H1 (cell line): ENCODE data around the gene PSMD5. TPM values are rescaled to one million over a fixed set of nuclear protein-coding genes. Genes with fewer than 3 reads are reported as not detected.
A peak's percentile ranks its signal among the peaks of the same experiment; 100 is the strongest.

Experiments
- CTCF ChIA-PET: fragments of 300-600 bp; sonication (Branson Sonifier 250); formaldehyde crosslinking; loops from one replicate; lab custom pipeline; 2021; ENCODE audit not compliant: partially characterized antibody; lab: Charles Lee
- POLR2A ChIA-PET: fragments of 300-600 bp; sonication (Branson Sonifier 250); formaldehyde crosslinking; loops from one replicate; lab custom pipeline; 2021; ENCODE audit warnings: inconsistent platforms; ENCODE audit not compliant: partially characterized antibody; lab: Charles Lee
- DNase-seq, 2 experiments: peaks; one replicate each; pipeline versions ENCODE4 v3.0.0 to v3.0.0-alpha.2; 2010 to 2022; ENCODE audit warnings: low spot score in 2 of 2, low read depth in 1 of 2, mixed read lengths in 1 of 2
- FAIRE-seq: peaks from 2 replicates; lab custom pipeline; 2011; peaks lifted over from hg19 to GRCh38; lab: Jason Lieb, UNC
- H2AFZ ChIP-seq: 2 replicates; pipeline ENCODE4 v1.8.1; 2012; ENCODE audit warnings: low read length, inconsistent platforms
- H2AK5ac ChIP-seq: 2 replicates; pipeline ENCODE4 v1.6.1; 2013; ENCODE audit warnings: low read depth, low read length
- H2BK120ac ChIP-seq: replicated peaks from 2 replicates; pipeline ENCODE3; 2013; ENCODE audit warnings: low read depth, low read length, inconsistent platforms
- H2BK12ac ChIP-seq: 2 replicates; pipeline ENCODE4 v1.6.1; 2013; ENCODE audit warnings: low read depth, low read length
- H2BK15ac ChIP-seq: 2 replicates; pipeline ENCODE4 v1.6.1; 2013; ENCODE audit warnings: low read length
- H2BK20ac ChIP-seq: 2 replicates; pipeline ENCODE4 v1.6.1; 2013; ENCODE audit warnings: low read length
- H2BK5ac ChIP-seq: 2 replicates; pipeline ENCODE4 v1.6.1; 2013; ENCODE audit warnings: low read depth, low read length
- H3K14ac ChIP-seq: 2 replicates; pipeline ENCODE4 v1.6.1; 2013; ENCODE audit warnings: inconsistent platforms; ENCODE audit not compliant: insufficient read length
- H3K18ac ChIP-seq: 2 replicates; pipeline ENCODE4 v1.6.1; 2013; ENCODE audit warnings: low read length; ENCODE audit errors: extremely low read depth
- H3K23ac ChIP-seq: 2 replicates; pipeline ENCODE4 v1.6.1; 2013; ENCODE audit warnings: inconsistent platforms; ENCODE audit not compliant: insufficient read length
- H3K23me2 ChIP-seq: 2 replicates; pipeline ENCODE4 v1.6.1; 2013; ENCODE audit warnings: low read depth, low read length
- H3K27ac ChIP-seq: 2 replicates; pipeline ENCODE4 v1.6.1; 2011; ENCODE audit warnings: low read depth, low read length, inconsistent platforms
- H3K27me3 ChIP-seq, 4 experiments: replicated peaks in 1 of 4; 1 replicate in 1 of 4; 2 replicates in 3 of 4; pipeline versions ENCODE4 v1.6.1 to v1.8.1; 2011 to 2013; ENCODE audit warnings: low read length in 3 of 4, mild to moderate bottlenecking in 3 of 4, inconsistent platforms in 2 of 4, mixed read lengths in 2 of 4, moderate library complexity in 1 of 4; ENCODE audit not compliant: control insufficient read depth in 3 of 4, insufficient read depth in 3 of 4; ENCODE audit errors: extremely low read depth in 1 of 4
- H3K36me3 ChIP-seq, 4 experiments: 2 replicates each; pipeline versions ENCODE4 v1.6.1 to v1.8.1; 2011 to 2013; ENCODE audit warnings: mild to moderate bottlenecking in 4 of 4, low read length in 3 of 4, moderate library complexity in 2 of 4, control low read depth in 1 of 4, inconsistent platforms in 1 of 4; ENCODE audit not compliant: insufficient read depth in 4 of 4, control insufficient read depth in 2 of 4
- H3K4ac ChIP-seq: replicated peaks from 2 replicates; pipeline ENCODE3; 2013; ENCODE audit warnings: low read length, low read depth, mixed read lengths, inconsistent platforms; ENCODE audit not compliant: insufficient read length
- H3K4me1 ChIP-seq, 4 experiments: replicated peaks in 1 of 4; 1 replicate in 1 of 4; 2 replicates in 3 of 4; pipeline versions ENCODE4 v1.6.1 to v1.8.1; 2011 to 2013; ENCODE audit warnings: low read length in 3 of 4, inconsistent platforms in 2 of 4, mixed read lengths in 1 of 4; ENCODE audit not compliant: insufficient read depth in 4 of 4, control insufficient read depth in 3 of 4
- H3K4me2 ChIP-seq, 2 experiments: 2 replicates each; pipeline versions ENCODE4 v1.6.1 to v1.8.1; 2011 to 2013; ENCODE audit warnings: low read depth in 2 of 2, low read length in 2 of 2, control low read depth in 1 of 2, inconsistent platforms in 1 of 2, mild to moderate bottlenecking in 1 of 2; ENCODE audit not compliant: insufficient read depth in 1 of 2
- H3K4me3 ChIP-seq, 4 experiments: fragments of 200-600, 300-600 bp in 1 of 4; sonication (generic), shearing (Covaris generic), sonication (Bioruptor Twin) in 1 of 4; 2 replicates each; pipeline versions ENCODE4 v1.5.1 to v1.8.1; 2011 to 2016; ENCODE audit warnings: low read length in 4 of 4, low read depth in 3 of 4, control low read depth in 2 of 4, inconsistent platforms in 2 of 4, mild to moderate bottlenecking in 2 of 4, mixed read lengths in 1 of 4, moderate library complexity in 1 of 4; ENCODE audit not compliant: insufficient read depth in 2 of 4; ENCODE audit errors: extremely low read depth in 1 of 4
- H3K56ac ChIP-seq: replicated peaks from 2 replicates; pipeline ENCODE3; 2013; ENCODE audit warnings: low read depth, mild to moderate bottlenecking, mixed read lengths, low read length, inconsistent platforms; ENCODE audit not compliant: insufficient read length
- H3K79me1 ChIP-seq: 2 replicates; pipeline ENCODE4 v1.6.1; 2013; ENCODE audit warnings: low read depth, low read length, control low read depth
- H3K79me2 ChIP-seq, 2 experiments: 2 replicates each; pipeline versions ENCODE4 v1.6.1 to v1.8.1; 2012 to 2013; ENCODE audit warnings: low read length in 2 of 2, mild to moderate bottlenecking in 2 of 2, inconsistent platforms in 1 of 2; ENCODE audit not compliant: insufficient read depth in 2 of 2, control insufficient read depth in 1 of 2
- H3K9ac ChIP-seq, 4 experiments: replicated peaks in 1 of 4; 1 replicate in 1 of 4; 2 replicates in 3 of 4; pipeline versions ENCODE4 v1.6.1 to v1.8.1; 2011 to 2013; ENCODE audit warnings: low read depth in 3 of 4, low read length in 3 of 4, control low read depth in 2 of 4, mild to moderate bottlenecking in 2 of 4, moderate library complexity in 2 of 4, inconsistent platforms in 1 of 4; ENCODE audit errors: extremely low read depth in 1 of 4
- H3K9me3 ChIP-seq, 2 experiments: 2 replicates each; pipeline versions ENCODE4 v1.6.1 to v1.8.1; 2012 to 2013; ENCODE audit warnings: mild to moderate bottlenecking in 2 of 2, moderate library complexity in 2 of 2, control low read depth in 1 of 2, inconsistent platforms in 1 of 2, low read depth in 1 of 2, low read length in 1 of 2, mixed read lengths in 1 of 2; ENCODE audit not compliant: insufficient read depth in 2 of 2
- H4K20me1 ChIP-seq, 2 experiments: replicated peaks in 1 of 2; 2 replicates each; pipeline versions ENCODE3 to v1.8.1; 2011 to 2013; ENCODE audit warnings: inconsistent platforms in 2 of 2, low read length in 2 of 2, mild to moderate bottlenecking in 1 of 2; ENCODE audit not compliant: insufficient read depth in 2 of 2, control insufficient read depth in 1 of 2
- H4K5ac ChIP-seq: 2 replicates; pipeline ENCODE4 v1.6.1; 2013; ENCODE audit warnings: low read length, low read depth, mixed read lengths, inconsistent platforms; ENCODE audit not compliant: insufficient read length
- H4K8ac ChIP-seq: 2 replicates; pipeline ENCODE4 v1.8.0; 2013; ENCODE audit warnings: mild to moderate bottlenecking, moderate library complexity, low read length, inconsistent platforms; ENCODE audit not compliant: insufficient read depth; ENCODE audit errors: extremely low read depth
- H4K91ac ChIP-seq: replicated peaks from 2 replicates; pipeline ENCODE3; 2013; ENCODE audit warnings: low read length, mixed read lengths, inconsistent platforms; ENCODE audit not compliant: insufficient read length
- BCL11A ChIP-seq, 2 experiments: IDR thresholded peaks; one replicate each; pipeline ENCODE4 v1.6.1; 2011; ENCODE audit warnings: low read depth in 2 of 2, low read length in 2 of 2, mild to moderate bottlenecking in 2 of 2
- BRCA1 ChIP-seq: IDR thresholded peaks from 2 replicates; pipeline ENCODE4 v1.6.1; 2012; ENCODE audit warnings: low read depth, low read length, improper control_type of control experiment
- FOSL1 ChIP-seq: IDR thresholded peaks from 2 replicates; pipeline ENCODE4 v1.6.1; 2011; ENCODE audit warnings: mild to moderate bottlenecking, low read depth, low read length, moderate library complexity; ENCODE audit not compliant: insufficient read depth
- NANOG ChIP-seq: IDR thresholded peaks from 2 replicates; pipeline ENCODE4 v1.6.1; 2011; ENCODE audit warnings: low read length, low read depth, mild to moderate bottlenecking, inconsistent platforms; ENCODE audit not compliant: insufficient read depth, poor library complexity, severe bottlenecking
- POLR2A ChIP-seq, 2 experiments: IDR thresholded peaks; 1 replicate in 1 of 2; 2 replicates in 1 of 2; pipeline ENCODE4 v1.6.1; 2011; ENCODE audit warnings: low read depth in 2 of 2, low read length in 2 of 2, mild to moderate bottlenecking in 2 of 2; ENCODE audit errors: control extremely low read depth in 1 of 2
- POU5F1 ChIP-seq: IDR thresholded peaks from 2 replicates; pipeline ENCODE4 v1.6.1; 2011; ENCODE audit warnings: low read depth, mild to moderate bottlenecking, low read length, moderate library complexity
- SIRT6 ChIP-seq: IDR thresholded peaks from one replicate; pipeline ENCODE4 v1.7.1; 2012; ENCODE audit warnings: low read length, inconsistent platforms
- TAF7 ChIP-seq: optimal IDR thresholded peaks from 2 replicates; pipeline ENCODE3; 2011; ENCODE audit warnings: low read depth, mild to moderate bottlenecking, inconsistent platforms, low read length, moderate library complexity, borderline replicate concordance
- WGBS, 2 experiments: shearing (Covaris generic) in 1 of 2; methylation state at CpG; one replicate each; pipeline versions ENCODE4 v1.1.6 to v1.1.7; 2013 to 2015; ENCODE audit warnings: low lambda C conversion rate in 2 of 2, mixed read lengths in 2 of 2, inconsistent platforms in 1 of 2, low coverage in 1 of 2, missing lambda C conversion rate in 1 of 2; ENCODE audit not compliant: insufficient replicate concordance in 2 of 2, insufficient coverage in 1 of 2, insufficient read length in 1 of 2; ENCODE audit errors: extremely low coverage in 1 of 2, missing lambda C conversion rate in 1 of 2; 5-methylcytosine and 5-hydroxymethylcytosine counted together
- polyA plus RNA-seq, 7 experiments: library from polyadenylated mRNA; depleted of rRNA in 3 of 7; stranded (reverse) in 5 of 7; unstranded in 2 of 7; fragments of >200 nt in 5 of 7; fragments of 200-250 nt in 2 of 7; gene quantifications; 1 replicate in 5 of 7; 2 replicates in 1 of 7; 4 replicates in 1 of 7; pipeline versions ENCODE4 v1.2.1 to v1.2.3, GENCODE V29; 2011 to 2013; ENCODE audit warnings: missing spikeins in 2 of 7, mixed read lengths in 2 of 7
- total RNA-seq: library from RNA; stranded (reverse); fragmentation: NEBNext Ultra II Directional; extraction: Animal tissue kit (Norgen Biotek cat#: 25700); gene quantifications from 2 replicates; pipeline ENCODE4 v1.2.1, GENCODE V29; 2021

PSMD5 gene
- total and polyA plus RNA-seq, 2 of the 8 experiments (the other 6 are each of a cell fraction or from before 2014, with no cell fraction given) = 19.2 to 30.5 TPM

GRCh38 chr9:120768247-120768646 lies 74.5 kb downstream of the PSMD5 start:
- H3K79me1 ChIP-seq = no peaks in the 10 kb centered on the region; the same call in 1 of the 2 replicates
- no peak overlapping the region for H2AFZ ChIP-seq
- H2BK120ac ChIP-seq = no peak overlapping the region
- DNase-seq (no peak), FAIRE-seq (no peak)
- H3K36me3 ChIP-seq = peaks cover 7 to 59% (median 34%) of the 10 kb centered on the region in 4 experiments; a peak in 7 of 8 replicates
- H4K91ac ChIP-seq = no peak overlapping the region
- H3K23me2 ChIP-seq = no peaks in the 10 kb centered on the region
- 91% methylated on average over 4 of the region's 4 CpGs; no CpG with 5 or more reads in 1 of the 2 experiments for WGBS, 2 experiments
- peaks cover 0 to 7% of the 10 kb centered on the region in 2 experiments for H4K20me1 ChIP-seq
- no peak overlapping the region for H2AK5ac ChIP-seq
- no peak overlapping the region for H4K8ac ChIP-seq
- H4K5ac ChIP-seq = no peak overlapping the region
- no peak overlapping the region for H3K18ac ChIP-seq
- POLR2A ChIA-PET = interaction anchor here (0.5 to 2.2 kb wide), 7 partner anchors 9 to 75 kb away, joined by 3 to 6 read pairs (median 3); partner anchors contain the start of genes FBXW2 and PSMD5
- no peaks in the 10 kb centered on the region for H3K27me3 ChIP-seq
- no peak overlapping the region for H2BK20ac ChIP-seq
- no peak overlapping the region for H2BK12ac ChIP-seq
- H3K23ac ChIP-seq = no peak overlapping the region
- no peak for TF ChIP-seq SIRT6
- no peak for TF ChIP-seq BRCA1
- peak; percentile 5 for TF ChIP-seq NANOG
- TF ChIP-seq BCL11A (IDR thresholded peaks at IDR 0.05; ENCODE audit: low read depth in 2 of 2, low read length in 2 of 2) = no peak
- TF ChIP-seq FOSL1 = no peak
- 0 out of 2 replicates have a peak, but pooled peaks have one; percentile 9 for TF ChIP-seq POU5F1
- no peak for TF ChIP-seq TAF7
- TF ChIP-seq POLR2A (IDR thresholded peaks at IDR 0.05; ENCODE audit: control extremely low read depth in 1 of 2, low read depth in 2 of 2, low read length in 2 of 2) = no peak
- H3K79me2 ChIP-seq = no peaks in the 10 kb centered on the region
- H3K9ac ChIP-seq = no peak overlapping the region
- H3K4me2 ChIP-seq = no peak overlapping the region
- H3K4me1 ChIP-seq = peaks cover 0 to 3% (median 0%) of the 10 kb centered on the region in 4 experiments; a peak in 1 of 7 replicates
- no peak overlapping the region for H3K4ac ChIP-seq
- no peak overlapping the region for H2BK15ac ChIP-seq
- CTCF ChIA-PET = interaction anchor here (0.8 to 6.1 kb wide), 6 partner anchors 8 to 262 kb away, joined by 3 to 31 read pairs (median 4); no protein-coding TSS in a partner anchor
- no peak overlapping the region for H3K14ac ChIP-seq
- no peak overlapping the region for H2BK5ac ChIP-seq
- H3K4me3 ChIP-seq = no peak overlapping the region
- no peaks in the 10 kb centered on the region for H3K9me3 ChIP-seq
- no peak overlapping the region for H3K56ac ChIP-seq
- no peak overlapping the region for H3K27ac ChIP-seq
